OCI-LY3 (cell line): ENCODE results near the gene OSTF1.

Experiments
- CTCF ChIP-seq: fragments of 200-600, 300-600 bp; sonication (generic); IDR thresholded peaks from 2 replicates; pipeline ENCODE4 v1.5.1; 2014; ENCODE audit warnings: antibody characterized with exemption, low read length, low read depth
- EZH2phosphoT487 ChIP-seq: fragments of 200-600 bp; shearing (Covaris generic); IDR thresholded peaks from 2 replicates; pipeline ENCODE4 v1.6.1; 2018; ENCODE audit warnings: antibody characterized with exemption, mixed run types, low read depth

DNA sequence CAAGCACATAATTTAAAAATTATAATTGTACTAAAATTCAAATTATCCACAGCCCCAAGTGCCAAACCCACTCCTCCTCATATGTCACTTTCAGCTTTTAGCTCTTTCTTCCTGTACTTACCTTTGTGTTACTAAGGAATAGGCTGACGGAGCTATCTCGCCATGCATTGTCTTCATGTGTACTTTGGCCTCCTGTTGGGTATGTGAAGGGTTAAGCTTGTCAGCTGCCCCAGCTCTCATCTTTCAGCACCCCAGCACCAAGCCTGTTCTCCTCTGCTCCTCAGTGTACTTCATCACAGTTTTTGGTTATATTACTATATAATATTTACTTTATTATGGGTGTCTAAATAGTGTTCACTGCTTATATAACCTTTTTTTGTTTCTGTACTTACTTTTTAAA lies 46.2 kb downstream of the OSTF1 start:
- TF ChIP-seq CTCF (no peak), EZH2phosphoT487 (no peak)
